Coronary artery (tissue), 2 donors: ENCODE results near the gene MMS19.
A peak's percentile ranks its signal among the peaks of the same experiment; 100 is the strongest.

ENCODE experiments used
- DNase-seq: peaks from one replicate; pipeline ENCODE4 v3.0.0-alpha.2; 2017; ENCODE audit warnings: low spot score
- H3K27ac ChIP-seq, 2 donors: fragments of 200-600 bp; sonication (generic); one replicate each; pipeline ENCODE4 v1.5.1; 2016 to 2019
- H3K4me3 ChIP-seq: fragments of 200-600 bp; sonication (generic); 2 replicates; pipeline ENCODE4 v1.5.1; 2016; ENCODE audit warnings: mild to moderate bottlenecking, moderate library complexity
- CTCF ChIP-seq: fragments of 200-600 bp; sonication (generic); IDR thresholded peaks from one replicate; pipeline ENCODE4 v1.5.1; 2019; ENCODE audit warnings: antibody characterized with exemption

The MMS19 gene

GRCh38 chr10:97518301-97519043, 20.2 kb upstream of the MMS19 start:
- no peak overlapping the region for H3K4me3 ChIP-seq
- TF ChIP-seq CTCF, result no peak
- no peak for DNase-seq
- peak overlapping the region; percentile 5 to 54 for H3K27ac ChIP-seq

- Histone ChIP-seq H3K27ac (peak overlapping the region; percentile 5 to 54), H3K4me3 (no peak overlapping the region)
- no peak for TF ChIP-seq CTCF
- no peak for DNase-seq
These were observed 19.6 kb upstream of the MMS19 start for GRCh38 chr10:97517778-97518300.

- no peak for TF ChIP-seq CTCF
- Histone ChIP-seq H3K27ac (peak overlapping the region; percentile 5 to 54), H3K4me3 (no peak overlapping the region)
- DNase-seq, result no peak
These were observed 19.0 kb upstream of the MMS19 start for GRCh38 chr10:97517096-97517750.

GRCh38 chr10:97515271-97515978, 17.2 kb upstream of the MMS19 start:
- DNase-seq, result no peak
- no peak overlapping the region for H3K27ac ChIP-seq
- TF ChIP-seq CTCF, result no peak
- no peak overlapping the region for H3K4me3 ChIP-seq

GRCh38 chr10:97514344-97514743, 16.1 kb upstream of the MMS19 start:
- no peak for TF ChIP-seq CTCF
- Histone ChIP-seq H3K4me3 (no peak overlapping the region), H3K27ac (no peak overlapping the region)
- no peak for DNase-seq

- TF ChIP-seq CTCF, result no peak
- DNase-seq, result no peak
- Histone ChIP-seq H3K4me3 (no peak overlapping the region), H3K27ac (no peak overlapping the region)
These were observed 14.8 kb upstream of the MMS19 start for GRCh38 chr10:97512993-97513392.
